Measurements from ENCODE around the gene PCDH10.

PCDH10 gene

GRCh38 chr4:133148690-133149363, at the start of gene PCDH10:
TSS of gene PCDH10 (plus strand) at chr4:133149294. CDS start at chr4:133150141, 847 bp downstream.
- DNase-seq: no peak

GRCh38 chr4:133102043-133102442, 47.1 kb upstream of the PCDH10 start:
- DNase-seq: no peak

- DNase-seq: no peak
These were observed 46.3 kb upstream of the PCDH10 start for GRCh38 chr4:133102612-133103409.

- DNase-seq: no peak
These were observed 36.5 kb upstream of the PCDH10 start for GRCh38 chr4:133112641-133113040.

GRCh38 chr4:133124746-133125145, 24.3 kb upstream of the PCDH10 start:
- no peak for DNase-seq

- no peak for DNase-seq
These were observed 21.6 kb upstream of the PCDH10 start for GRCh38 chr4:133127500-133127899.

GRCh38 chr4:133129237-133129636, 19.9 kb upstream of the PCDH10 start:
- no peak for DNase-seq

- no peak for DNase-seq
These were observed 18.9 kb upstream of the PCDH10 start for GRCh38 chr4:133130171-133130570.

- no peak for DNase-seq
These were observed 17.1 kb upstream of the PCDH10 start for GRCh38 chr4:133131829-133132460.

GRCh38 chr4:133136833-133137232, 12.3 kb upstream of the PCDH10 start:
- DNase-seq: no peak

GRCh38 chr4:133137571-133137970, 11.5 kb upstream of the PCDH10 start:
- no peak for DNase-seq

GRCh38 chr4:133143775-133144430, 5.2 kb upstream of the PCDH10 start:
- DNase-seq: no peak

GRCh38 chr4:133145241-133145640, 3.9 kb upstream of the PCDH10 start:
- no peak for DNase-seq

GRCh38 chr4:133145758-133146573, 3.1 kb upstream of the PCDH10 start:
- no peak for DNase-seq

- no peak for DNase-seq
These were observed 2.4 kb upstream of the PCDH10 start for GRCh38 chr4:133146574-133147241.

GRCh38 chr4:133147286-133147821, 1.7 kb upstream of the PCDH10 start:
- no peak for DNase-seq

GRCh38 chr4:133147921-133148689, 989 bp upstream of the PCDH10 start:
- DNase-seq: no peak

GRCh38 chr4:133149364-133149695, 236 bp downstream of the PCDH10 start:
- DNase-seq: no peak

GRCh38 chr4:133149932-133150471, 908 bp downstream of the PCDH10 start:
- no peak for DNase-seq

- DNase-seq: no peak
These were observed 1.6 kb downstream of the PCDH10 start for GRCh38 chr4:133150486-133151340.
